Measurements from ENCODE around the gene NANP.

DNA sequence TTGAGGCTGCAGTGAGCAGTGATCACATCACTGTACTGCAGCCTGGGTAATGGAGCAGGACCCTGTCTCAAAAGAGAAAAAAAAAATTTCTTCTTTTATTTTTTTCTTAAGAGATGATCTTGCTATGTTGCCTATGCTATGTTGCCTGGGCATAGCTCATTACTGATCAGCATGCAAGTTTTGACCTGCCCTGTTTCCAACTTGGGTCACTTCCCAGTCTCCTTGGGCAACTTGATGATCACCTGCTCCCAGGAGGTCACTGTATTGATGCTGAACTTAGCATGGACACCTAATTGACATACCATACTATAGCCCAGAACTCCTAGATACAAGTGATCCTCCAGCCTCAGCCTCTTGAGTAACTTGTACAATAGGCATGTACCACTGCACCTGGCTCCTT, 30.7 kb upstream of the NANP start:
- no peak for TF ChIP-seq RXRA (IDR thresholded peaks at IDR 0.05; ENCODE audit: borderline replicate concordance, low read depth)
- no peak for TF ChIP-seq CHD2 (IDR thresholded peaks at IDR 0.05; ENCODE audit: low read length, partially characterized antibody)
- TF ChIP-seq POLR2AphosphoS5 (IDR thresholded peaks at IDR 0.05; ENCODE audit: low read depth, low read length) = no peak
- TF ChIP-seq CTCF (IDR thresholded peaks at IDR 0.05) = no peak
- no peak for TF ChIP-seq MAX (IDR thresholded peaks at IDR 0.05; ENCODE audit: low read depth)
- TF ChIP-seq NRF1 (IDR thresholded peaks at IDR 0.05; ENCODE audit: low read depth, low read length) = no peak
- no peak for TF ChIP-seq EZH2phosphoT487 (IDR thresholded peaks at IDR 0.05; ENCODE audit: borderline replicate concordance, low read depth)
- no peak for TF ChIP-seq MXI1 (IDR thresholded peaks at IDR 0.05; ENCODE audit: low read depth, low read length)
- no peak for TF ChIP-seq RCOR1 (IDR thresholded peaks at IDR 0.05; ENCODE audit: low read length)

Measured in SK-N-SH (cell line).